SK-N-MC (cell line): Measurements from ENCODE around the gene ITGA7.

Experiments
- DNase-seq: peaks from one replicate; pipeline ENCODE4 v3.0.0-alpha.2; 2011; ENCODE audit warnings: low read depth, low spot score
- H3K27ac ChIP-seq: fragments of 200-600 bp; sonication (generic); 2 replicates; pipeline ENCODE4 v1.5.1; 2016; ENCODE audit warnings: mixed run types
- H3K36me3 ChIP-seq: fragments of 200-600 bp; sonication (generic); 2 replicates; pipeline ENCODE4 v1.6.1; 2017; ENCODE audit warnings: antibody characterized with exemption, low read length, mixed read lengths; ENCODE audit not compliant: insufficient read depth
- H3K4me3 ChIP-seq: fragments of 200-600 bp; sonication (generic); 2 replicates; pipeline ENCODE4 v1.5.1; 2016
- H3K9ac ChIP-seq: fragments of 200-600 bp; sonication (generic); 2 replicates; pipeline ENCODE4 v1.8.0; 2017; ENCODE audit warnings: mixed run types, mixed read lengths; ENCODE audit not compliant: insufficient read length
- H3K9me3 ChIP-seq: fragments of 200-600 bp; sonication (generic); 2 replicates; pipeline ENCODE4 v1.6.1; 2017; ENCODE audit warnings: low read depth, mild to moderate bottlenecking, antibody characterized with exemption, low read length, moderate library complexity, mixed read lengths
- EZH2 ChIP-seq: fragments of 200-600 bp; sonication (generic); IDR thresholded peaks from one replicate; pipeline ENCODE4 v1.6.1; 2017; ENCODE audit warnings: antibody characterized with exemption
- FOXP2 ChIP-seq: optimal IDR thresholded peaks from 2 replicates; pipeline ENCODE3; 2011; ENCODE audit warnings: mild to moderate bottlenecking, moderate library complexity; ENCODE audit not compliant: insufficient read depth; ENCODE audit errors: extremely low read length, control extremely low read depth
- POLR2AphosphoS5 ChIP-seq: IDR thresholded peaks from 2 replicates; pipeline ENCODE4 v1.6.1; 2012; ENCODE audit warnings: mild to moderate bottlenecking, low read depth, low read length, borderline replicate concordance

Gene ITGA7

GRCh38 chr12:55707841-55708694, at the start of gene ITGA7:
Gene ITGA7, minus strand, starts transcription at chr12:55707904. Its CDS starts 222 bp downstream, at chr12:55707682.
- H3K27ac ChIP-seq, result no peak within 1 kb of the TSS
- peak within 1 kb of the TSS; percentile 26 for H3K9ac ChIP-seq
- H3K36me3 ChIP-seq, result no peaks in the 10 kb centered on the region
- H3K9me3 ChIP-seq, result no peaks in the 10 kb centered on the region
- H3K4me3 ChIP-seq, result peak within 1 kb of the TSS; percentile 81
- DNase-seq, result no peak
- TF ChIP-seq EZH2 (no peak), FOXP2 (no peak), POLR2AphosphoS5 (no peak)

- DNase-seq, result no peak
- H3K27ac ChIP-seq, result peak overlapping the region; percentile 44; the same call in 1 of the 2 replicates
- no peak for TF ChIP-seq POLR2AphosphoS5
- no peak for TF ChIP-seq EZH2
- no peak for TF ChIP-seq FOXP2
- H3K4me3 ChIP-seq, result no peak overlapping the region
- peaks cover 95% of the 10 kb centered on the region for H3K36me3 ChIP-seq
- H3K9me3 ChIP-seq, result no peaks in the 10 kb centered on the region
- H3K9ac ChIP-seq, result no peak overlapping the region
Observed at GRCh38 chr12:55755246-55755645, 47.5 kb upstream of the ITGA7 start.

GRCh38 chr12:55748230-55748993, 40.7 kb upstream of the ITGA7 start:
- TF ChIP-seq FOXP2 (no peak), EZH2 (no peak), POLR2AphosphoS5 (no peak)
- Histone ChIP-seq H3K27ac (no peak overlapping the region), H3K9ac (no peak overlapping the region), H3K36me3 (peaks cover 54% of the 10 kb centered on the region), H3K9me3 (no peaks in the 10 kb centered on the region), H3K4me3 (no peak overlapping the region)
- no peak for DNase-seq

GRCh38 chr12:55746913-55747231, 39.2 kb upstream of the ITGA7 start:
- Histone ChIP-seq H3K9ac (no peak overlapping the region), H3K27ac (peak overlapping the region; percentile 39; the same call in 1 of the 2 replicates), H3K36me3 (peaks cover 38% of the 10 kb centered on the region), H3K9me3 (no peaks in the 10 kb centered on the region), H3K4me3 (no peak overlapping the region)
- TF ChIP-seq EZH2 (no peak), FOXP2 (no peak), POLR2AphosphoS5 (no peak)
- DNase-seq, result no peak

- no peak for DNase-seq
- TF ChIP-seq POLR2AphosphoS5 (no peak), EZH2 (no peak), FOXP2 (no peak)
- H3K27ac ChIP-seq, result peak overlapping the region; percentile 39; the same call in 1 of the 2 replicates
- H3K4me3 ChIP-seq, result peak overlapping the region; percentile 97
- no peaks in the 10 kb centered on the region for H3K9me3 ChIP-seq
- H3K36me3 ChIP-seq, result peaks cover 33% of the 10 kb centered on the region
- no peak overlapping the region for H3K9ac ChIP-seq
Observed at GRCh38 chr12:55746174-55746912, 38.6 kb upstream of the ITGA7 start.

- Histone ChIP-seq H3K9ac (peak overlapping the region; percentile 38), H3K27ac (peak overlapping the region; percentile 76), H3K4me3 (peak overlapping the region; percentile 97), H3K9me3 (no peaks in the 10 kb centered on the region), H3K36me3 (peaks cover 26% of the 10 kb centered on the region; the same call in 1 of the 2 replicates)
- peak; percentile 83 for DNase-seq
- TF ChIP-seq FOXP2 (no peak), EZH2 (no peak), POLR2AphosphoS5 (no peak)
Observed at GRCh38 chr12:55745361-55746173, 37.9 kb upstream of the ITGA7 start.

- DNase-seq, result no peak
- H3K4me3 ChIP-seq, result peak overlapping the region; percentile 97
- no peaks in the 10 kb centered on the region for H3K9me3 ChIP-seq
- TF ChIP-seq POLR2AphosphoS5 (peak; percentile 6; the same call in 1 of the 2 replicates), FOXP2 (no peak)
- H3K27ac ChIP-seq, result peak overlapping the region; percentile 76
- peak overlapping the region; percentile 38 for H3K9ac ChIP-seq
- peaks cover 16% of the 10 kb centered on the region; the same call in 1 of the 2 replicates for H3K36me3 ChIP-seq
Observed at GRCh38 chr12:55744340-55745030, 36.8 kb upstream of the ITGA7 start.
